Smooth muscle cell (in vitro differentiated cells): ENCODE measurements around the gene ARHGAP8. TPM values are rescaled to one million over a fixed set of nuclear protein-coding genes. Genes with fewer than 3 reads are reported as not detected.

Source experiments
- DNase-seq: peaks from one replicate; lab custom pipeline; 2025; ENCODE audit not compliant: unreplicated experiment; lab: John Stamatoyannopoulos, UW
- H2AFZ ChIP-seq: fragments of 200-600 bp; sonication (generic); 2 replicates; pipeline ENCODE4 v1.6.0; 2016; ENCODE audit warnings: antibody characterized with exemption, low read depth, mild to moderate bottlenecking
- H3F3A ChIP-seq: fragments of 200-600 bp; sonication (generic); 2 replicates; pipeline ENCODE4 v1.6.0; 2017; ENCODE audit warnings: antibody characterized with exemption, low read depth
- H3K27ac ChIP-seq: fragments of 200-600 bp; sonication (generic); 2 replicates; pipeline ENCODE4 v1.5.1; 2016; ENCODE audit warnings: low read depth, mild to moderate bottlenecking
- H3K27me3 ChIP-seq: fragments of 200-600 bp; sonication (generic); 2 replicates; pipeline ENCODE4 v1.6.1; 2016; ENCODE audit warnings: low read depth, mild to moderate bottlenecking
- H3K36me3 ChIP-seq: fragments of 200-600 bp; sonication (generic); 2 replicates; pipeline ENCODE4 v1.5.1; 2016; ENCODE audit warnings: low read depth
- H3K4me1 ChIP-seq: fragments of 200-600 bp; sonication (generic); 2 replicates; pipeline ENCODE4 v1.5.1; 2016; ENCODE audit warnings: low read depth
- H3K4me2 ChIP-seq: fragments of 200-600 bp; sonication (generic); 2 replicates; pipeline ENCODE4 v1.6.0; 2016; ENCODE audit warnings: mild to moderate bottlenecking
- H3K4me3 ChIP-seq: fragments of 200-600 bp; sonication (generic); 2 replicates; pipeline ENCODE4 v1.5.1; 2016; ENCODE audit warnings: mild to moderate bottlenecking
- H3K79me2 ChIP-seq: fragments of 200-600 bp; sonication (generic); 2 replicates; pipeline ENCODE4 v1.6.0; 2016; ENCODE audit warnings: low read depth, mild to moderate bottlenecking
- H3K9ac ChIP-seq: fragments of 200-600 bp; sonication (generic); 2 replicates; pipeline ENCODE4 v1.6.0; 2016; ENCODE audit warnings: low read depth
- H3K9me3 ChIP-seq: fragments of 200-600 bp; sonication (generic); replicated peaks from 2 replicates; pipeline ENCODE4 v1.5.1; 2016; ENCODE audit warnings: low read depth
- H4K20me1 ChIP-seq: fragments of 200-600 bp; sonication (generic); 2 replicates; pipeline ENCODE4 v1.6.0; 2016; ENCODE audit warnings: low read depth
- CTCF ChIP-seq: fragments of 200-600 bp; sonication (generic); IDR thresholded peaks from 2 replicates; pipeline ENCODE4 v1.5.1; 2017; ENCODE audit warnings: borderline replicate concordance, mild to moderate bottlenecking, antibody characterized with exemption; ENCODE audit not compliant: insufficient read depth, poor library complexity, severe bottlenecking
- WGBS: methylation state at CpG from one replicate; pipeline ENCODE4 v1.1.7; 2016; ENCODE audit warnings: low lambda C conversion rate; 5-methylcytosine and 5-hydroxymethylcytosine counted together
- polyA plus RNA-seq: library from polyadenylated mRNA; unstranded; fragments of >200 nt; fragmentation: Nextera tagmentation; extraction: Ambion mirVana; gene quantifications from 2 replicates; pipeline ENCODE4 v1.2.1, GENCODE V29; 2016
- total RNA-seq: library from RNA; depleted of rRNA; stranded (reverse); fragments of >200 nt; gene quantifications from 2 replicates; pipeline ENCODE4 v1.2.3, GENCODE V29; 2014

Gene ARHGAP8
- total and polyA plus RNA-seq, 2 experiments from 2014 or later: 5.8 to 11.4 TPM

GRCh38 chr22:44718418-44718817, 34.0 kb upstream of the ARHGAP8 start:
- Histone ChIP-seq H3K79me2 (no peaks in the 10 kb centered on the region), H3K4me2 (no peak overlapping the region), H3K4me1 (no peaks in the 10 kb centered on the region), H3K4me3 (no peak overlapping the region), H3K27ac (no peak overlapping the region), H3K27me3 (no peaks in the 10 kb centered on the region), H3K9me3 (no peaks in the 10 kb centered on the region), H3K9ac (no peak overlapping the region), H3K36me3 (no peaks in the 10 kb centered on the region), H2AFZ (no peak overlapping the region), H4K20me1 (peaks cover 84% of the 10 kb centered on the region), H3F3A (no peaks in the 10 kb centered on the region)
- DNase-seq: no peak
- 97% methylated on average over 3 of the region's 3 CpGs for WGBS
- TF ChIP-seq CTCF: no peak

- DNase-seq: no peak
- Histone ChIP-seq H2AFZ (no peak overlapping the region), H3F3A (no peaks in the 10 kb centered on the region), H3K27ac (no peak overlapping the region), H3K4me1 (no peaks in the 10 kb centered on the region), H3K9me3 (no peaks in the 10 kb centered on the region), H3K4me3 (no peak overlapping the region), H3K9ac (no peak overlapping the region), H3K27me3 (no peaks in the 10 kb centered on the region), H3K4me2 (no peak overlapping the region), H3K79me2 (no peaks in the 10 kb centered on the region), H3K36me3 (no peaks in the 10 kb centered on the region), H4K20me1 (peaks cover 79% of the 10 kb centered on the region)
- TF ChIP-seq CTCF: no peak
- 90% methylated on average over 13 of the region's 13 CpGs for WGBS
Measured at GRCh38 chr22:44719586-44720368, 32.6 kb upstream of the ARHGAP8 start.

DNA sequence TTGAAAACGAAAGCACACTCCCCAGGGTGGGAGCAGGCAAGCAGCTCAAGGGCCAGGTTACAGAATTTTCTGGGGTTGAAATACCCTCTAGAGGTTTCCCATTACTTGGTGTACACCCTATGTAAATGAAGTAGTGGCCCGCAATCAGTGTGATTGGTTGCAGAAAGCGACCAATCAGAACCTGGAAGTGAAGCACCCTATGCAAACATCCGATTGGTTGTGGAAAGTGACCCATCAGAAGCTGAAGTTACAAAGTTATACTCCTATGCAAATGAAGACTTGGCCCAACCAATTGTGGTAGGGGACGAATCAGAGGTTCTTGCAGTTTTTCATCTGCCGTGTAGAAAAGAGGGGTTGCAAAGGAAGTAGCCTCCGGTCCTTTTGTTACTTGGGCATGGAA, 31.2 kb upstream of the ARHGAP8 start:
- Histone ChIP-seq H2AFZ (no peak overlapping the region), H3K9me3 (no peaks in the 10 kb centered on the region), H3K4me3 (no peak overlapping the region), H3K4me1 (no peaks in the 10 kb centered on the region), H3K36me3 (no peaks in the 10 kb centered on the region), H3F3A (no peaks in the 10 kb centered on the region), H3K27ac (no peak overlapping the region), H3K27me3 (no peaks in the 10 kb centered on the region), H4K20me1 (peaks cover 69% of the 10 kb centered on the region), H3K9ac (no peak overlapping the region), H3K79me2 (no peaks in the 10 kb centered on the region), H3K4me2 (no peak overlapping the region)
- no peak for DNase-seq
- TF ChIP-seq CTCF: no peak
- 95% methylated on average over 7 of the region's 7 CpGs for WGBS

- 96% methylated on average over 2 of the region's 2 CpGs for WGBS
- DNase-seq: no peak
- Histone ChIP-seq H3K9ac (no peak overlapping the region), H2AFZ (no peak overlapping the region), H3K4me1 (no peaks in the 10 kb centered on the region), H3K9me3 (no peaks in the 10 kb centered on the region), H3K27me3 (no peaks in the 10 kb centered on the region), H3K27ac (no peak overlapping the region), H3K4me2 (no peak overlapping the region), H4K20me1 (peaks cover 69% of the 10 kb centered on the region), H3K36me3 (no peaks in the 10 kb centered on the region), H3K79me2 (no peaks in the 10 kb centered on the region), H3K4me3 (no peak overlapping the region), H3F3A (no peaks in the 10 kb centered on the region)
- no peak for TF ChIP-seq CTCF
Measured at GRCh38 chr22:44722611-44723010, 29.8 kb upstream of the ARHGAP8 start.
